ENCODE measurements around the gene TRIM47.

Gene TRIM47

GRCh38 chr17:75845058-75845711 is 33.2 kb downstream of the TRIM47 start:
- peak; percentile 82 for DNase-seq

GRCh38 chr17:75844530-75845057 is 33.8 kb downstream of the TRIM47 start:
- DNase-seq, result no peak

GRCh38 chr17:75843577-75844529 is 34.5 kb downstream of the TRIM47 start, which contains the start of gene UNC13D:
Gene UNC13D (minus strand): TSS chr17:75844404. CDS start chr17:75844337, 67 bp downstream.
- DNase-seq, result peak; percentile 75

GRCh38 chr17:75842963-75843576 is 35.3 kb downstream of the TRIM47 start:
- DNase-seq, result peak; percentile 47

- DNase-seq, result no peak
Observed at GRCh38 chr17:75842411-75842810, 36.0 kb downstream of the TRIM47 start.

- no peak for DNase-seq
Observed at GRCh38 chr17:75840799-75841164, 37.6 kb downstream of the TRIM47 start.

- no peak for DNase-seq
Observed at GRCh38 chr17:75839942-75840798, 38.2 kb downstream of the TRIM47 start.

GRCh38 chr17:75838410-75838809 is 40.0 kb downstream of the TRIM47 start:
- DNase-seq, result no peak

- DNase-seq, result no peak
Observed at GRCh38 chr17:75837899-75838298, 40.5 kb downstream of the TRIM47 start.

GRCh38 chr17:75836605-75837004 is 41.8 kb downstream of the TRIM47 start:
- DNase-seq, result no peak

- no peak for DNase-seq
Observed at GRCh38 chr17:75835654-75835987, 42.8 kb downstream of the TRIM47 start.

- DNase-seq, result no peak
Observed at GRCh38 chr17:75834928-75835653, 43.3 kb downstream of the TRIM47 start.

GRCh38 chr17:75834279-75834920 is 44.0 kb downstream of the TRIM47 start:
- no peak for DNase-seq

- DNase-seq, result peak; percentile 44
Observed at GRCh38 chr17:75832652-75833400, 45.6 kb downstream of the TRIM47 start.

- DNase-seq, result peak; percentile 64
Observed at GRCh38 chr17:75832164-75832651, 46.2 kb downstream of the TRIM47 start.

GRCh38 chr17:75831032-75831571 is 47.3 kb downstream of the TRIM47 start:
- DNase-seq, result no peak

- peak; percentile 70 for DNase-seq
Observed at GRCh38 chr17:75830164-75831031, 48.0 kb downstream of the TRIM47 start.

- DNase-seq, result no peak
Observed at GRCh38 chr17:75829747-75830146, 48.6 kb downstream of the TRIM47 start.

GRCh38 chr17:75828741-75829140 is 49.6 kb downstream of the TRIM47 start:
- DNase-seq, result no peak
